Left ventricle myocardium inferior (tissue), 1 donor: ENCODE data around the gene PHF21A. TPM values are rescaled to one million over a fixed set of nuclear protein-coding genes. Genes with fewer than 3 reads are reported as not detected.
A peak's percentile ranks its signal among the peaks of the same experiment; 100 is the strongest.

Source experiments
- DNase-seq: peaks from one replicate; pipeline ENCODE4 v3.0.0-alpha.2; 2020
- H3K27ac ChIP-seq: fragments of 200-600 bp; replicated peaks from 2 replicates; pipeline ENCODE4 v1.8.0; 2021
- H3K27me3 ChIP-seq: fragments of 200-600 bp; 2 replicates; pipeline ENCODE4 v1.8.0; 2021; ENCODE audit warnings: low read depth
- H3K36me3 ChIP-seq: fragments of 200-600 bp; 2 replicates; pipeline ENCODE4 v1.8.0; 2021
- H3K4me1 ChIP-seq: fragments of 200-600 bp; 2 replicates; pipeline ENCODE4 v1.8.0; 2021
- H3K4me3 ChIP-seq: fragments of 200-600 bp; 2 replicates; pipeline ENCODE4 v1.8.0; 2021; ENCODE audit warnings: mild to moderate bottlenecking, moderate library complexity
- H3K9me3 ChIP-seq: fragments of 200-600 bp; replicated peaks from 2 replicates; pipeline ENCODE4 v1.8.0; 2021
- intact Hi-C: fragments of 100-400 bp; cut with micrococcal nuclease; formaldehyde crosslinking; loops from one replicate; pipeline ENCODE4 v1.11.0; 2022
- total RNA-seq: library from RNA; stranded (reverse); fragmentation: NEBNext Ultra II Directional; extraction: Animal tissue kit (Norgen Biotek cat#: 25700); gene quantifications from one replicate; pipeline ENCODE4 v1.2.1, GENCODE V29; 2021
- TF ChIP-seq, protein P1 (sequence below): fragments of 200-600 bp; IDR thresholded peaks from 2 replicates; pipeline ENCODE4 v1.8.0; 2021; ENCODE audit warnings: antibody characterized with exemption, mild to moderate bottlenecking, borderline replicate concordance
- donor health status: DM: no; HTN: yes; CAD: no; lungs with severe emphysema.

PHF21A gene
- total RNA-seq, 1 donor from 2014 or later = 36.6 TPM

DNA sequence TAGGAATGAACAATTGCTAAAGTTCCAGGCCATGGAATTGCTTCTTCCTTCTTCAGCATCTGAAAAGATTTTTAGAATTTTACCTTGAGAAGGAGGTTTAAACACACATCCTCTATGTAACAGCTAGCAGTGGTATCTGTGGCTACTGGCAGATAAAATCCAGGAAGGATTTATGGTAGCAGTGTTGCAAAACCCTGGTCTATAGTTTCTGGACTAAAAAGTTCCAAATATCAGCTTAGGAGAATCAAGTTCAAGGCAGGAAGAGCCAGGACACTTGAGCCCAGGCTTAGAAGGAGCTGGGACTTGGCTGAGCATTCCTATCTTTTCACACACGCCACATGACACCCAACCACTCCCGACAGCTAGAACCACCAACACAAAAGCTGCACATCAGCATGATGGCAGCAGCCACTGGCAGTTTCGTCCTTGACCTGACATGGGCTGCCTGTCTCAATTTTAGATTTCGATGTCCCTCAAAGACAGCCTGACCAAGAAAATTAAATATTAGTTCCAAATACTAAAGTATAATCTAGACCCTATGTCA lies 184.7 kb downstream of the PHF21A start:
- intact Hi-C loops = no loop called here
- Histone ChIP-seq H3K9me3 (no peaks in the 10 kb centered on the region), H3K4me3 (no peak overlapping the region), H3K4me1 (no peaks in the 10 kb centered on the region), H3K27me3 (no peaks in the 10 kb centered on the region), H3K27ac (no peak overlapping the region), H3K36me3 (peaks cover 87% of the 10 kb centered on the region)
- TF ChIP-seq, protein P1, sequence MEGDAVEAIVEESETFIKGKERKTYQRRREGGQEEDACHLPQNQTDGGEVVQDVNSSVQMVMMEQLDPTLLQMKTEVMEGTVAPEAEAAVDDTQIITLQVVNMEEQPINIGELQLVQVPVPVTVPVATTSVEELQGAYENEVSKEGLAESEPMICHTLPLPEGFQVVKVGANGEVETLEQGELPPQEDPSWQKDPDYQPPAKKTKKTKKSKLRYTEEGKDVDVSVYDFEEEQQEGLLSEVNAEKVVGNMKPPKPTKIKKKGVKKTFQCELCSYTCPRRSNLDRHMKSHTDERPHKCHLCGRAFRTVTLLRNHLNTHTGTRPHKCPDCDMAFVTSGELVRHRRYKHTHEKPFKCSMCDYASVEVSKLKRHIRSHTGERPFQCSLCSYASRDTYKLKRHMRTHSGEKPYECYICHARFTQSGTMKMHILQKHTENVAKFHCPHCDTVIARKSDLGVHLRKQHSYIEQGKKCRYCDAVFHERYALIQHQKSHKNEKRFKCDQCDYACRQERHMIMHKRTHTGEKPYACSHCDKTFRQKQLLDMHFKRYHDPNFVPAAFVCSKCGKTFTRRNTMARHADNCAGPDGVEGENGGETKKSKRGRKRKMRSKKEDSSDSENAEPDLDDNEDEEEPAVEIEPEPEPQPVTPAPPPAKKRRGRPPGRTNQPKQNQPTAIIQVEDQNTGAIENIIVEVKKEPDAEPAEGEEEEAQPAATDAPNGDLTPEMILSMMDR = no peak
- DNase-seq = no peak

DNA sequence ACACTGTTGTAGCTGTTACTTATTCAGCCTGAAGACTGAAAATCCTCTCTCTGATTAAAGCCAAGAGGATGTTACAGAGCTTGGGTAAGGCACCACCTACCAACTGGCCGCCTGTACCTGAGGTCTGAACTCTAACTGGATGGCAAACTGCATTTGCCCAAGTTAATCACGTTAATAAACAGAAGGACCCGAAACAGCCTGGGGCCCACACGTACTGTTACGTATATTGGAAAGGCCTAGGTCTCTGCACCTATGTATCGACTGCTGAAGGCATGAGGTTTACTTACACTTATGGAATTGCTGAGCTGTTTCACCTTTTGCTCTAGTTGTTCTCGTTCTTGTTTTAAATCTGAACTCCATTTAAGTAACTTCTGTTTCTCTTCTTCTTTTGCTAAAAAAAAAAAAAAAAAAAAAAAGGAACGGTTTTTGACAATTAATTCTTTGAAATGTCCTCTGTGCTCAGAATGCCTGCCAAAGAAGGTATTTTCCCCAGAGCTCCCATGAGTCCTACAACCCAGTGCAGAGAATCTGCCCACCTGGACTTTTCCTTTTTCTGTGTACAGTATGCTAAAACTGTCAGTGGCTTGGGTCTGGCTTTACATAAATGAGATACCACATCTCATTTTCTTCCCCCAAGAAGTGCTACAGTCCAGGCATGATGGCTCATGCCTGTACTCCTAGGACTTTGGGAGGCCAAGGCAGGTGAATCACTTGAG lies 185.7 kb downstream of the PHF21A start:
- no peak overlapping the region for H3K27ac ChIP-seq
- TF ChIP-seq, protein P1 = no peak
- H3K4me1 ChIP-seq = peaks cover 10% of the 10 kb centered on the region
- intact Hi-C loops = no loop called here
- no peak overlapping the region for H3K4me3 ChIP-seq
- DNase-seq = no peak
- H3K9me3 ChIP-seq = no peaks in the 10 kb centered on the region
- no peaks in the 10 kb centered on the region for H3K27me3 ChIP-seq
- peaks cover 80% of the 10 kb centered on the region for H3K36me3 ChIP-seq

DNA sequence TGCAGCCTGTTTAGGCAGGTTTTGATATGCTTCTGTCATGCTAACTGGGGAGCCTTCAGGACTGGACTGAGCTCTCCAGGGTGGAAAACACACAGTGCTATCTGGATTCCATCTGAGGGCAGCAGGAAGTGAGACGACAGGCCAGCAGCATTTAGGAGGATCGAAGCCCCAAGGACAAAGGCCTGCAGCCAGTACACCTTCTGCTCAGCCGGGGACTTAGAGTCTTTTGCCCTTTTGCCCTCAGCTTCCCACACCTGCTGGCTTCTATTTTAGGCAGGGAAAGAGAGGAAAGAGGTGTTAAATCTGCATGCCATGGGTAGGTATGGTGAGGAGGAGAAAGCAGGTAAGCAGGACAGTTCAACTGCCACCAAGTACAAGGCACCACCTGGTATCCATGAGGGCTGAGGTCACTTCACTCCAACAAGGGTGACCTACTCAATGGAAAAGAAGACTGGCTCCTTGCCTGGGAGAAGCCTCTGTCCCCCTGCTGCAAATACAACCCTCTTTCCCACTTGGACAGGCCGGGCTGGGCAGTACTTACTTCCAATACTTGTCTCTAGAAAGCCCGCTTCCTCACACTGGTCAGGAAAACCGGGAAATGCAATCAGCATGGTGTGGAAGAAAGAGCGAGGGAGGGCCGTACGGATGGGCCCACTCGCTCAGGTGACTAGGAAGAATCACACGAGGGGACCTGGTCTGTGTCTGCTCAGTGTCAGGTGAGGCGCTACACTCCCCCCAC lies 186.5 kb downstream of the PHF21A start:
- Histone ChIP-seq H3K27me3 (no peaks in the 10 kb centered on the region), H3K4me1 (peaks cover 17% of the 10 kb centered on the region), H3K9me3 (no peaks in the 10 kb centered on the region), H3K36me3 (peaks cover 73% of the 10 kb centered on the region), H3K27ac (no peak overlapping the region), H3K4me3 (no peak overlapping the region)
- no peak for DNase-seq
- intact Hi-C loops = no loop called here
- TF ChIP-seq, protein P1 = no peak

DNA sequence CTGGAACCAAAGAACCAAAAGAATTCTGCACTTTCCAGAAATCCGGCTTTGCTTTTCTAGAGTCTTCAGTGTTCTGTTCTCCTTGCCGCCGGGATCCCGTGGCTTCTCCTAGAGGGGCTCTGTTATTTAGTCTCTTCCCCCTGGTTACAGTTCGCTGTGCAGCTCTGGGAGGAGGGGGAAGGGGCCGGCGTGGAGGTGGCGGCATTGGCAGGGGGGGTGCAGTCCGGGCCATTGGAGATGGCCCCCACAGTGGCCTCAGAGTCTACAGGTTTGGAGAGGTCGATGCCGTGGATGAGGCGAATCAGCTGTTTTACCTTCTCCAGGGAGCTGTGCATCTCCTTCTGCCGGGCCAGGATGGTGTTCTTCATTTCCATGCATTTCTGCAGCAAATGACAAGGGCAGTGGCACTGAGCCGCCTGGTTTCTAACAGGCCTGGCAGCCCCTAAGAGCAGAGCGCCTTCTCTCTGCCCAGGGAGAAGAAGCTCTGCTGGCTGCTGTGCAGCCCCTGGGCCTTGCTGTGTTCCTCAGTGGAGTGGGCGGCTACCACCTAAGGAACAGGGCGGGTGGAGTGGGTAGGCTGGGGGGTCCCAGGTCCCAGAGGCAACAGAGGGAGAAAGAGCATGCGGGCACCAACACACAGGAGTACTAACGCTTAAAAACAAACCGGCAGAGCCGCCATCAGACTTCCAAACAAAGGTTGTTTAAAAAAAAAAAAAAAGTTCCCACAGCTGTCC lies 187.2 kb downstream of the PHF21A start:
- Histone ChIP-seq H3K36me3 (peaks cover 73% of the 10 kb centered on the region), H3K4me3 (no peak overlapping the region), H3K9me3 (no peaks in the 10 kb centered on the region), H3K27ac (no peak overlapping the region), H3K4me1 (peaks cover 22% of the 10 kb centered on the region), H3K27me3 (no peaks in the 10 kb centered on the region)
- DNase-seq = no peak
- TF ChIP-seq, protein P1 = no peak
- intact Hi-C loops = no loop called here

DNA sequence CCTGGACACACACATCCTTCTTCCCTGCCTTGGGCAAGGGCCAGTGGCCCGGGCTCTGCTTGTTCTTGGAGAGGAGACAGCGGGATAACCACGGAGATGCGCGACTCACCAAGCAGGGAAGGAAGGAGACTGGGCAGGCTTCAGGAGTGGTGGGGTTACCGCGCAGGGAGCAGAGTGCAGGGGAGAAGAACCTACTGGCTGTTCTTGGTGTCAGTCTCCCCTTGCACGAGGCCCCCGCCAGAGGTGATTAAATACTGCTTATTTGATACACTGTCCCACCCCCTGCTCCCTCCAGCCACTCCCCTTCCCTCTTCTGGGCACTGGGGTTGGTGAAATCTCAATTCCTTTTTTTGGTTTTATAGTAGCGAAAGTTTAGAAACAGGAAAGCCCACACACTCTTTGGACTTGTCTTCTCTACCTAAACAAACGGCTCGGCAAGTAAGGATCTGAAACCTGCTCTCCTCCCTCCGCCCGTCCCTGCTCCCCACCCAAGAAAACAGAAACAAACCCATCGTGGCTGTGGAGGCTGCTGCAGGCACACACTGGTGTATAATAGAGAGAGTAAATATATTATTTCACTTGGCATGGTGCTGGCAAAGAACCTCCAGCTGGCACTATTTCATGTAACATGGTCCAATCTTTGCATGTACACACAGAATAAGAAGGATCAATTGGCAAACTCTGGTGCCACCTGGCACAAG lies 188.0 kb downstream of the PHF21A start:
- peaks cover 71% of the 10 kb centered on the region for H3K36me3 ChIP-seq
- intact Hi-C loops = no loop called here
- no peaks in the 10 kb centered on the region for H3K9me3 ChIP-seq
- peaks cover 22% of the 10 kb centered on the region for H3K4me1 ChIP-seq
- no peaks in the 10 kb centered on the region for H3K27me3 ChIP-seq
- no peak overlapping the region for H3K4me3 ChIP-seq
- H3K27ac ChIP-seq = no peak overlapping the region
- DNase-seq = peak; percentile 10
- TF ChIP-seq, protein P1 = no peak
